PC-9 (cell line): ENCODE results near the gene SEMA4A. TPM values are rescaled to one million over a fixed set of nuclear protein-coding genes. Genes with fewer than 3 reads are reported as not detected.

Experiments
- BruUV-seq: library from RNA; stranded (reverse); fragments of 400-500 nt; replicated peaks from 2 replicates; lab custom pipeline; 2021; lab: Mats Ljungman, UMichigan
- CTCF ChIA-PET: fragments of 300-600 bp; sonication (Branson Sonifier 250); formaldehyde crosslinking; loops from one replicate; lab custom pipeline; 2022; ENCODE audit warnings: antibody characterized with exemption; lab: Charles Lee
- POLR2A ChIA-PET: fragments of 300-600 bp; sonication (Branson Sonifier 250); formaldehyde crosslinking; loops from one replicate; lab custom pipeline; 2022; ENCODE audit warnings: antibody characterized with exemption; ENCODE audit not compliant: unreplicated experiment; lab: Charles Lee
- DNase-seq, 2 experiments: peaks; one replicate each; pipeline versions ENCODE4 v3.0.0 to v3.0.0-alpha.2; 2015 to 2022; ENCODE audit warnings: mixed read lengths in 1 of 2
- H2AFZ ChIP-seq: fragments of 200-600 bp; sonication (generic); 2 replicates; pipeline ENCODE4 v1.8.1; 2017; ENCODE audit warnings: antibody characterized with exemption
- H3F3A ChIP-seq: fragments of 200-600 bp; sonication (generic); 2 replicates; pipeline ENCODE4 v1.8.1; 2017; ENCODE audit warnings: antibody characterized with exemption, mild to moderate bottlenecking, low read depth; ENCODE audit not compliant: insufficient read depth
- H3K27ac ChIP-seq: fragments of 200-600 bp; sonication (generic); 2 replicates; pipeline ENCODE4 v1.6.1; 2016; ENCODE audit warnings: mixed run types
- H3K27me3 ChIP-seq: fragments of 200-600 bp; sonication (generic); 2 replicates; pipeline ENCODE4 v1.6.1; 2016; ENCODE audit warnings: low read depth, mixed run types; ENCODE audit not compliant: insufficient read depth
- H3K36me3 ChIP-seq: fragments of 200-600 bp; sonication (generic); 2 replicates; pipeline ENCODE4 v1.6.1; 2016; ENCODE audit warnings: low read depth, mixed run types
- H3K4me1 ChIP-seq: fragments of 200-600 bp; sonication (generic); replicated peaks from 2 replicates; pipeline ENCODE4 v1.6.1; 2016; ENCODE audit warnings: mixed run types; ENCODE audit not compliant: insufficient read depth
- H3K4me2 ChIP-seq: fragments of 200-600 bp; sonication (generic); 2 replicates; pipeline ENCODE4 v1.6.1; 2017; ENCODE audit warnings: mixed run types
- H3K4me3 ChIP-seq: fragments of 200-600 bp; sonication (generic); 2 replicates; pipeline ENCODE4 v1.6.1; 2016; ENCODE audit warnings: mixed run types
- H3K79me2 ChIP-seq: fragments of 200-600 bp; sonication (generic); 2 replicates; pipeline ENCODE4 v1.6.1; 2017; ENCODE audit warnings: low read depth, mixed run types
- H3K9me2 ChIP-seq: fragments of 200-600 bp; sonication (generic); 2 replicates; pipeline ENCODE4 v1.8.1; 2017; ENCODE audit warnings: mild to moderate bottlenecking; ENCODE audit not compliant: insufficient read depth
- H3K9me3 ChIP-seq: fragments of 200-600 bp; sonication (generic); 2 replicates; pipeline ENCODE4 v1.8.1; 2016; ENCODE audit warnings: low read depth; ENCODE audit not compliant: insufficient read depth
- H4K20me1 ChIP-seq: fragments of 200-600 bp; sonication (generic); 2 replicates; pipeline ENCODE4 v1.8.1; 2017; ENCODE audit not compliant: insufficient read depth
- EZH2 ChIP-seq: fragments of 200-600 bp; sonication (generic); IDR thresholded peaks from 2 replicates; pipeline ENCODE4 v1.8.0; 2017; ENCODE audit warnings: antibody characterized with exemption, low read depth
- intact Hi-C: fragments of 100-400 bp; cut with micrococcal nuclease; formaldehyde crosslinking; loops from one replicate; pipeline ENCODE4 v1.10.0; 2022; ENCODE audit not compliant: unreplicated experiment
- total RNA-seq: library from RNA; stranded (reverse); gene quantifications from 2 replicates; pipeline ENCODE4 v1.2.3, GENCODE V29; 2021
- TF ChIP-seq, protein P1 (sequence below): fragments of 200-600 bp; sonication (generic); conservative IDR thresholded peaks from 2 replicates; pipeline ENCODE4 v1.6.1; 2017; ENCODE audit warnings: mixed run types, antibody characterized with exemption, mild to moderate bottlenecking, moderate library complexity

SEMA4A gene
- total RNA-seq, 1 experiment from 2014 or later, result 16.2 TPM

DNA sequence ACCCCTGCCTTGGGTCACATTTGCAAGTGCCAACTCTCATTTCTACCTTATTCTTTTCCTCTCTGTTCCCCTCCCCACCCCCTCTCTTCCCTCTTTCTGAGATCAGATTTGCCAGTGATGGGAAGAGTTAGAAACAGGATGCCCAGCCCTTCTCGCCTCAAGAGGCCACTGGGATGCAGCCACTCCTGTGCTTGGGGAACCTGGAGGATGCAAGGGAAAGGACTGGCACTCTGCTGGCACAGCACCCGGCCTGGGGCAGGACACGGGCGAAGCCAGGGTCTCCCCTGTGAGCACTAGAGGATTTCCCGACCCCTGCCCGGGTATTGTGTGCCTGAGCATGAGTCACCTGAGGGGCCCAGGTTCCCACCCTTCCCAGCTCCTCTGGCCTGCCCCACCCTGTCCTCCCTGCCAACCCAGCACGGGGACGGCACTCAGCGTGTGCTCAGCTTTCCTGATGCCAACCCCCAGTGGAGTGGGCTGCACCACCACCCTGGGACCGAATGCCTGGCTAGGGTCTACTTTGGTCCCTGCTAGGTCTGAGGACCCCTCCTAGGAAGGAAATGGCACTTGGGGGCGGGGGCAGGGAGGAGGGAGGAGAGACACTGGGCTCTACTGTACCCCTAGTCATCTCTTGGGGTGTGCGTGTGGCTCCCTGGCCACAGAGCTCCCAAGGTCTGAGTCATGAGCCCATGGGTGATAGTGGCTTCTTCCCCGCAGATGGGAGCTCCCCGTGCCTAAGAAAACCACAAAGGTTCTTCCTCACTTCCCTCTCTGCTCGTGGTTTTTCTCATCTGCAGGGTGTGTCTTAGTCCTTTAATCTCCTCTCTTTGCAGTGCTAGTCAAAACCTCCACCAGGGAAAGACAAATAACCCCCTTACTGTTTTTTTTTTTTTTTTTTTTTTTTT is 26.5 kb upstream of the SEMA4A start:
- no peak for TF ChIP-seq EZH2
- TF ChIP-seq, protein P1, sequence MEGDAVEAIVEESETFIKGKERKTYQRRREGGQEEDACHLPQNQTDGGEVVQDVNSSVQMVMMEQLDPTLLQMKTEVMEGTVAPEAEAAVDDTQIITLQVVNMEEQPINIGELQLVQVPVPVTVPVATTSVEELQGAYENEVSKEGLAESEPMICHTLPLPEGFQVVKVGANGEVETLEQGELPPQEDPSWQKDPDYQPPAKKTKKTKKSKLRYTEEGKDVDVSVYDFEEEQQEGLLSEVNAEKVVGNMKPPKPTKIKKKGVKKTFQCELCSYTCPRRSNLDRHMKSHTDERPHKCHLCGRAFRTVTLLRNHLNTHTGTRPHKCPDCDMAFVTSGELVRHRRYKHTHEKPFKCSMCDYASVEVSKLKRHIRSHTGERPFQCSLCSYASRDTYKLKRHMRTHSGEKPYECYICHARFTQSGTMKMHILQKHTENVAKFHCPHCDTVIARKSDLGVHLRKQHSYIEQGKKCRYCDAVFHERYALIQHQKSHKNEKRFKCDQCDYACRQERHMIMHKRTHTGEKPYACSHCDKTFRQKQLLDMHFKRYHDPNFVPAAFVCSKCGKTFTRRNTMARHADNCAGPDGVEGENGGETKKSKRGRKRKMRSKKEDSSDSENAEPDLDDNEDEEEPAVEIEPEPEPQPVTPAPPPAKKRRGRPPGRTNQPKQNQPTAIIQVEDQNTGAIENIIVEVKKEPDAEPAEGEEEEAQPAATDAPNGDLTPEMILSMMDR, result no peak
- Histone ChIP-seq H3K27ac (peak overlapping the region; percentile 98), H3K79me2 (peaks cover 76% of the 10 kb centered on the region), H3K27me3 (no peaks in the 10 kb centered on the region), H4K20me1 (no peaks in the 10 kb centered on the region), H3K9me3 (no peaks in the 10 kb centered on the region), H2AFZ (no peak overlapping the region), H3K4me1 (peaks cover 87% of the 10 kb centered on the region), H3K9me2 (no peaks in the 10 kb centered on the region), H3K36me3 (peaks cover 7% of the 10 kb centered on the region; the same call in 1 of the 2 replicates), H3K4me2 (peak overlapping the region; percentile 99), H3F3A (peaks cover 81% of the 10 kb centered on the region), H3K4me3 (peak overlapping the region; percentile 41; the same call in 1 of the 2 replicates)
- ChIA-PET POLR2A (interaction anchor here (0.5 to 2.0 kb wide), 9 partner anchors 8 to 189 kb away, joined by 3 to 21 read pairs (median 7); partner anchors contain the start of gene LMNA), CTCF (interaction anchor here (0.6 to 1.0 kb wide), 5 partner anchors 10 to 30 kb away, joined by 3 to 11 read pairs (median 7); no protein-coding TSS in a partner anchor)
- intact Hi-C loops, result loop anchor here (1.0 to 10.0 kb wide), 2 partner anchors 166 to 378 kb away; partner anchors contain the start of gene MEF2D
- BruUV-seq, result TSS peak; percentile 22
- DNase-seq, result peak; percentile 83 to 84

DNA sequence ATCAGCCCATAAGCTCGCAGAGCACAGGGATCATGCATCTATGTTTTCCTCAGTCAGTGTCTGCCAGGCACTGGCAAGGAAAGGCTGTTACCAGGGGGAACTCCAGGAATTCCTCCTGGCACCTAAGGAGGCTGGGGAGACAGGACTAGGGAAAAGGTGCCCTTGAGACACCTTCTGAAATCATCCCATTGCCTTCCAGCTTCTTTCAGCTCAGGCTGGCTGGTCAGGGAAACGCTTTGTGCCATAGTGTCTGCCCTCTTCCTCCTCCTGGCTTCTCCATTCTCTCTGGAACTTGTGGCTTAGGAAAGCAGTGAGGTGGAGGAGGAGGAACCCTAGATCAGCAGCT is 25.1 kb upstream of the SEMA4A start:
- H3F3A ChIP-seq, result peaks cover 75% of the 10 kb centered on the region
- ChIA-PET POLR2A (interaction anchor here (0.6 to 0.8 kb wide), 2 partner anchors 32 to 66 kb away, joined by 4 read pairs; partner anchors contain the start of gene SLC25A44), CTCF (interaction anchor here (0.9 to 3.1 kb wide), 2 partner anchors 11 to 32 kb away, joined by 5 to 31 read pairs; no protein-coding TSS in a partner anchor)
- peak overlapping the region; percentile 98 for H3K27ac ChIP-seq
- no peak overlapping the region; the same call in 1 of the 2 replicates for H3K4me3 ChIP-seq
- BruUV-seq, result no TSS peak
- no peak for TF ChIP-seq EZH2
- TF ChIP-seq, protein P1, result no peak
- peaks cover 14% of the 10 kb centered on the region for H3K36me3 ChIP-seq
- H4K20me1 ChIP-seq, result peaks cover 6% of the 10 kb centered on the region; the same call in 1 of the 2 replicates
- H3K4me2 ChIP-seq, result peak overlapping the region; percentile 99
- no peaks in the 10 kb centered on the region for H3K9me3 ChIP-seq
- H3K27me3 ChIP-seq, result no peaks in the 10 kb centered on the region
- no peaks in the 10 kb centered on the region for H3K9me2 ChIP-seq
- DNase-seq, result no peak
- no peak overlapping the region for H2AFZ ChIP-seq
- H3K79me2 ChIP-seq, result peaks cover 77% of the 10 kb centered on the region
- intact Hi-C loops, result loop anchor here (10.0 kb wide), 1 partner anchor 377 kb away; the partner anchor contains the start of gene MEF2D
- peaks cover 73% of the 10 kb centered on the region for H3K4me1 ChIP-seq
